CD4-positive, alpha-beta memory T cell (primary cell): ENCODE data around the gene AGAP6. TPM values are rescaled to one million over a fixed set of nuclear protein-coding genes. Genes with fewer than 3 reads are reported as not detected.
"Not testable (repeated sequence)": the region's sequence is repeated elsewhere in the genome, so short reads cannot be mapped to it uniquely, and the experiment has no call there.

ENCODE experiments used
- CTCF ChIA-PET: fragments of 350-600 bp; sonication (Branson Sonifier 250); formaldehyde crosslinking; loops from one replicate; lab custom pipeline; 2021; ENCODE audit warnings: inconsistent platforms; ENCODE audit not compliant: partially characterized antibody; lab: Charles Lee
- POLR2A ChIA-PET: fragments of 350-600 bp; sonication (Branson Sonifier 250); formaldehyde crosslinking; loops from one replicate; lab custom pipeline; 2021; ENCODE audit not compliant: partially characterized antibody; lab: Charles Lee
- DNase-seq, 5 donors: peaks; one replicate each; pipeline versions ENCODE4 v3.0.0 to v3.0.0-alpha.2; 2020 to 2022; ENCODE audit warnings: mixed read lengths in 1 of 5
- H3K27ac ChIP-seq: one replicate; pipeline ENCODE4 v1.7.0; 2013; ENCODE audit warnings: low read depth, low read length
- H3K27me3 ChIP-seq: 2 replicates; pipeline ENCODE4 v1.7.0; 2013; ENCODE audit warnings: mild to moderate bottlenecking, low read length, moderate library complexity; ENCODE audit not compliant: insufficient read depth
- H3K36me3 ChIP-seq: 2 replicates; pipeline ENCODE4 v1.7.0; 2013; ENCODE audit warnings: mild to moderate bottlenecking, low read length, moderate library complexity; ENCODE audit not compliant: insufficient read depth
- H3K4me1 ChIP-seq: 2 replicates; pipeline ENCODE4 v1.7.0; 2013; ENCODE audit warnings: mild to moderate bottlenecking, low read length, moderate library complexity; ENCODE audit not compliant: insufficient read depth
- H3K4me3 ChIP-seq, 2 donors: one replicate each; pipeline ENCODE4 v1.7.0; 2013; ENCODE audit warnings: low read length in 2 of 2, mild to moderate bottlenecking in 1 of 2
- H3K9me3 ChIP-seq, 2 donors: one replicate each; pipeline ENCODE4 v1.7.0; 2013; ENCODE audit warnings: low read length in 2 of 2, control low read depth in 1 of 2; ENCODE audit not compliant: control insufficient read depth in 1 of 2
- H3K27ac Mint-ChIP-seq, 7 donors: one replicate each; pipeline ENCODE4 v1.8.0; 2020 to 2021; ENCODE audit warnings: mixed read lengths in 7 of 7, mild to moderate bottlenecking in 6 of 7, inconsistent platforms in 3 of 7, moderate library complexity in 3 of 7
- H3K27me3 Mint-ChIP-seq, 2 donors: one replicate each; pipeline ENCODE4 v1.8.0; 2020 to 2021; ENCODE audit warnings: mixed read lengths in 2 of 2
- H3K36me3 Mint-ChIP-seq, 2 donors: one replicate each; pipeline ENCODE4 v1.8.0; 2020 to 2021; ENCODE audit warnings: mixed read lengths in 2 of 2, inconsistent platforms in 1 of 2, mild to moderate bottlenecking in 1 of 2
- H3K4me1 Mint-ChIP-seq, 4 donors: one replicate each; pipeline ENCODE4 v1.8.0; 2020 to 2021; ENCODE audit warnings: mixed read lengths in 4 of 4, mild to moderate bottlenecking in 1 of 4
- H3K4me3 Mint-ChIP-seq, 8 donors: one replicate each; pipeline ENCODE4 v1.8.0; 2020 to 2021; ENCODE audit warnings: mixed read lengths in 8 of 8, mild to moderate bottlenecking in 7 of 8, moderate library complexity in 6 of 8, inconsistent platforms in 3 of 8
- H3K9me3 Mint-ChIP-seq, 8 donors: one replicate each; pipeline ENCODE4 v1.8.0; 2020 to 2021; ENCODE audit warnings: mixed read lengths in 8 of 8, mild to moderate bottlenecking in 5 of 8, inconsistent platforms in 3 of 8, moderate library complexity in 1 of 8
- intact Hi-C: fragments of 100-400 bp; cut with micrococcal nuclease; formaldehyde crosslinking; loops from one replicate; pipeline ENCODE4 v1.15.1; 2023
- polyA plus RNA-seq, 2 donors: library from polyadenylated mRNA; unstranded; fragments of 300-500 nt; fragmentation: Illumina TruSeq; gene quantifications; one replicate each; pipeline ENCODE4 v1.2.3, GENCODE V29; 2021
- total RNA-seq, 2 experiments: library from RNA; stranded (reverse); gene quantifications; one replicate each; pipeline ENCODE4 v1.2.3, GENCODE V29; 2021

AGAP6 gene
- total and polyA plus RNA-seq, 4 experiments from 2014 or later: 0.49 to 22.4 (median 11.0) TPM

DNA sequence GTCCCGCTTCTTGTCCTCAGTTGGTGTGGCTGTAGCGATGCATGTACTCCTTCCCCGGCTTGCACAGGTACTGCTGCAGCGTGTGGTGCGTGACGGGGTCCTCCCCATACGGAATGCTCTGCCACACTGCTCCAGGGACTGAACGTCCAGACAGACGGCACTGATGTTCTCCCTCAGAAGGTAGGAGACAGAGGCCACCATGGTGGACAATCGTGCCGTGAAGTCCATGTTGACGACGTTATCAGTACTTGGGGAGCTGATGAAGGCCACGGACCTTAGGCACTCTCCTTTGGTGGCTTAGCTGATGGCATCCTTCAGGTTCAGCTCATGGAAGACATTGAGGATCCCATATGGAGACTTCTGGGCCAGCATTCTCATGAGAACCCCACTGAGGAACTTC, 37.4 kb downstream of the AGAP6 start:
- intact Hi-C loops: no loop called here
- H3K27ac ChIP-seq: no peak overlapping the region
- Mint-ChIP-seq H3K27ac (no peak overlapping the region), H3K36me3 (no peaks in the 10 kb centered on the region), H3K27me3 (peaks cover 21 to 26% of the 10 kb centered on the region in 2 donors), H3K4me3 (no peak overlapping the region), H3K9me3 (peaks cover 0 to 2% (median 0%) of the 10 kb centered on the region in 8 donors), H3K4me1 (no peaks in the 10 kb centered on the region)
- ChIA-PET POLR2A (no interaction called here), CTCF (no interaction called here)
- H3K27me3 ChIP-seq: no peaks in the 10 kb centered on the region
- no peaks in the 10 kb centered on the region for H3K4me1 ChIP-seq
- no peaks in the 10 kb centered on the region for H3K36me3 ChIP-seq
- H3K9me3 ChIP-seq: no peaks in the 10 kb centered on the region
- no peak for DNase-seq
- H3K4me3 ChIP-seq: no peak overlapping the region

DNA sequence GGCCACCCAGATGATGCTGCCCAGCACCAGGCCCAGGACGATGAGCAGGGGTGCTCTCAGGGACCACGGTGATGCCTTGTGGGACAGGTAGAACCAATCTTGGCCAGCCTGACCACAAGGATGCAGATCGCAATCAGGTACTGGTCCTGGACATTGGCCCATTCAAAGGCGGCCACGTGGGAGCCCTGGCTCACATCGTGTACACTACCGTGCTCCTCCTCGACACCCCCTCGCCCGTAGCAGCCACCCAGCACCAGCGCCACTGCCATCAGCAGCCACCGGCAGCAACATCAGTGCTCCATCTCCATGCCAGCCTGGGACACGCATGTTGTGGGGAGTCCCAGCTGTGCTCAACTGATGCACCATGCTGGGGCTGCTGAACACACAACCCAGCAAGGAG, 39.0 kb downstream of the AGAP6 start:
- H3K36me3 Mint-ChIP-seq: no peaks in the 10 kb centered on the region
- no peaks in the 10 kb centered on the region for H3K27me3 ChIP-seq
- no peaks in the 10 kb centered on the region for H3K4me1 Mint-ChIP-seq
- POLR2A ChIA-PET: no interaction called here
- CTCF ChIA-PET: no interaction called here
- no peaks in the 10 kb centered on the region for H3K9me3 ChIP-seq
- no peak overlapping the region for H3K4me3 Mint-ChIP-seq
- H3K27me3 Mint-ChIP-seq: peaks cover 22 to 26% of the 10 kb centered on the region in 2 donors
- no peak for DNase-seq
- no peak overlapping the region for H3K27ac ChIP-seq
- H3K9me3 Mint-ChIP-seq: peaks cover 0 to 2% (median 0%) of the 10 kb centered on the region in 8 donors
- no peaks in the 10 kb centered on the region for H3K36me3 ChIP-seq
- H3K27ac Mint-ChIP-seq: no peak overlapping the region
- intact Hi-C loops: no loop called here
- H3K4me1 ChIP-seq: no peaks in the 10 kb centered on the region
- H3K4me3 ChIP-seq: no peak overlapping the region

DNA sequence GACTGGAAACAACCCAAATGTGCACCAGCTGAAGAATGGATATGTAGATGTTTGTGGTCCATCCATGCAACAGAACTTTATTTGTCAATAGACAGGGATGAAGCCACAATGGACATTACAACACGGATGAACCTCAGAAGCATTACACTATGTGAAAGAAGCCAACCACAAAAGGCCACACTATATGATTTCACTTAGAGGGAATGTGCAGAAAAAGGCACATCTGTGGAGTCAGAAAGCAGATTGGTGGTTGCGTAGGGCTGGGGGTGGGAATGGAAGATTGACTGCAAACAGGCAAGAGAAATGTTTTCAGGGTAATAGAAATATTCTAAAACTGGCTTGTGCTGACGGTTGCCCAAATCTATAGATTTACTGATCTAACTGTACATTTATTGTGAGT, 45.3 kb downstream of the AGAP6 start:
- no peaks in the 10 kb centered on the region for H3K27me3 ChIP-seq
- H3K4me1 ChIP-seq: no peaks in the 10 kb centered on the region
- H3K9me3 Mint-ChIP-seq: peaks cover 0 to 1% (median 0%) of the 10 kb centered on the region in 8 donors
- H3K27me3 Mint-ChIP-seq: peaks cover 5% of the 10 kb centered on the region in 2 donors
- no peaks in the 10 kb centered on the region for H3K36me3 Mint-ChIP-seq
- H3K4me3 Mint-ChIP-seq: no peak overlapping the region
- no peak overlapping the region for H3K27ac ChIP-seq
- POLR2A ChIA-PET: no interaction called here
- intact Hi-C loops: no loop called here
- no peak overlapping the region for H3K4me3 ChIP-seq
- H3K4me1 Mint-ChIP-seq: no peaks in the 10 kb centered on the region
- CTCF ChIA-PET: no interaction called here
- no peaks in the 10 kb centered on the region for H3K36me3 ChIP-seq
- no peaks in the 10 kb centered on the region for H3K9me3 ChIP-seq
- DNase-seq: no peak
- H3K27ac Mint-ChIP-seq: no peak overlapping the region

DNA sequence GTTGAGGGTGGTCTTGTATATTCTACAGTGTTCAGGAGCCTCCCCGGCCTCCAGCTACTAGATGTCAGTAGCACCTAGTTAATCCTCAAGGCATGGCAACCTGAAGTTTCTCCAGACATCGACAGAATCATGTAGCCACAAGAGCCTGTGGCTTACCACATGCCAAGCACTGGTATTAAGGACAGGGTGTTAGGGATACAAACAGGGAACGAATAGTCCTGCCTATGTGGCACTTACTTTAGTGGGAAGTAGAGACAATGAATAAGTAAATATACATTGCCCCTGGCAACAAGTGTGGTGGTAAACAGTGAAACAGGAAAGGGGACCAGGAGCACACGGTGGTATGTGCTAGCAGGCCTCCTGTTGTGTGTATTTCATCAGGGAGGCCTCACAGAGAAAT, 47.1 kb downstream of the AGAP6 start:
- H3K27me3 ChIP-seq, H3K27ac ChIP-seq, POLR2A ChIA-PET, H3K36me3 ChIP-seq, H3K27me3 Mint-ChIP-seq, intact Hi-C loops, H3K9me3 ChIP-seq, H3K4me3 Mint-ChIP-seq, H3K4me1 Mint-ChIP-seq, H3K9me3 Mint-ChIP-seq, H3K4me1 ChIP-seq, CTCF ChIA-PET, H3K4me3 ChIP-seq, H3K27ac Mint-ChIP-seq, DNase-seq, H3K36me3 Mint-ChIP-seq: not testable (repeated sequence)

DNA sequence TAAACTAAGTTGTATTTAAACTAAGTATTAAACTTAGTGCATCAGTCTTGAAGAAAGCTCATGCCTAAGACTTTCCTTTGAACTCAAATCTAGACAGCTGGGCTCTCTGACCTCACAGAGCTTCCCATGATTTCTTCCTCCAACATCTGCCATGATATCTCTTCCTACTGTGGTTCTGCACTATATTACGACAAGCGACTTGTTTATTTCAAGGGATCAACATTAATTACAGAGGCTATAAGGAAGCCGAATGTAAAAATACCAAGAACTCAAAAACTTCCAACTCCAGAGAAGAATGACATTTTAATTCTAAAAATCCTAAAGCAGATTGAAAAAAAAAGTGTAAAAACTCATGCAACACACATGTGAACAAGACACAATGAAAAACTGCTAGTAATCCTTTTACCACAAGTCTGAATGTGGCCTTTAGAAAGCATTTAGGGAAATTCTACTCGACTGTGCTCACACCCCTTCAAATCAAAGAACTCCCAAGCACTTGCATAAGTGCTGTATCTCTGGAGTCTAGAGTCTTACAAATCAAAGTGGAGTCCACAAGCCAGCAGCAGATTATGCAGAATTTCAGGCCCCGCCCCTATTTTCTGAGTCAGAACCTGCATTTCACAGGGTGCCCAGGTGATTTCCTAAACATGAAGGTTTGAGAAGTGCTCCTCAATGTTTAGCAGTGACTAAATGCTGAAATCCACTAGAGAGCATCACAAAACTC, 56.9 kb downstream of the AGAP6 start:
- H3K27me3 Mint-ChIP-seq: no peaks in the 10 kb centered on the region
- Histone ChIP-seq H3K4me1 (no peaks in the 10 kb centered on the region), H3K4me3 (no peak overlapping the region), H3K36me3 (no peaks in the 10 kb centered on the region), H3K27me3 (no peaks in the 10 kb centered on the region), H3K9me3 (no peaks in the 10 kb centered on the region), H3K27ac (no peak overlapping the region)
- no peaks in the 10 kb centered on the region for H3K9me3 Mint-ChIP-seq
- no peaks in the 10 kb centered on the region for H3K36me3 Mint-ChIP-seq
- intact Hi-C loops: no loop called here
- CTCF ChIA-PET: no interaction called here
- H3K4me1 Mint-ChIP-seq: no peaks in the 10 kb centered on the region
- POLR2A ChIA-PET: no interaction called here
- H3K4me3 Mint-ChIP-seq: no peak overlapping the region
- no peak overlapping the region for H3K27ac Mint-ChIP-seq
- DNase-seq: no peak

DNA sequence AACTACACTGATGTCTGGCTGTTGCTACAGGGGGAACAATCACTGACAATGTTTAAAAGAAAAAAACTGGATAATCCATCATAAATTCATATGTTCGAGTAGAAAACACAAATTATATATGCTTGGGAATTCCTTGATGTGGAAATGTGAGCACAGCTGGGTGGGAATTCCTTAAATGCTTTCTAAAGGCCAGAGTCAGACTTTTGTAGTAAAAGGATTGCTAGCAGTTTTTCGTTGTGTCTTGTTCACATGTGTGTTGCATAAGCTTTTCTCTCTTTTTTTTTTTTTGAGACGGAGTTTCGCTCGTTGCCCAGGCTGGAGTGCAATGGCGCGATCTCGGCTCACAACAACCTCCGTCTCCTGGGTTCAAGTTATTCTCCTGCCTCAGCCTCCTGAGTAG, 58.3 kb downstream of the AGAP6 start:
- H3K9me3 ChIP-seq, POLR2A ChIA-PET, H3K36me3 ChIP-seq, H3K27ac Mint-ChIP-seq, H3K4me3 Mint-ChIP-seq, DNase-seq, H3K27me3 Mint-ChIP-seq, H3K4me1 ChIP-seq, H3K27ac ChIP-seq, H3K4me1 Mint-ChIP-seq, H3K9me3 Mint-ChIP-seq, H3K27me3 ChIP-seq, H3K36me3 Mint-ChIP-seq, H3K4me3 ChIP-seq, intact Hi-C loops: not testable (repeated sequence)
- CTCF ChIA-PET: interaction anchor here (0.6 kb wide), 1 partner anchor 1281 kb away, joined by 3 read pairs; no protein-coding TSS in a partner anchor

DNA sequence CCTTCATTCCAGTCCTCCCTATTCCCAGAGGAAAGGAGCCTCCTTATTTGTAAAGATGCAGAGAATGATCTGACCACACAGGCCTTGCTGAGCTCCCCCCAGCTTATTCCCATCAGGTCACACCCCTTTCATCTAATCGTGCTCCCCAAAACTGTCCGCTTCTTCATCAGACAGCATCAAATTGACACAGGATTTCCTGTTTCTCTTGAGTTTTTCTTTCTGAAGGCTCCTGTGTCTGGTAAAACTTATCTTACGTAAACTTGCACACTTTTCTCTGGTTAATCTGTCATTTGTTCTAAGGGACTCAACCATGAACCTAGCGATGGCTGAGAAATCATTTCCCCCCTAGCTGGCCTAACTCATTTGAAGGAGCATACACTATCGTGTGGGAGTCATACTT, 59.4 kb downstream of the AGAP6 start:
- POLR2A ChIA-PET, intact Hi-C loops, CTCF ChIA-PET, H3K4me3 ChIP-seq, H3K36me3 ChIP-seq, H3K27ac ChIP-seq, H3K4me1 Mint-ChIP-seq, H3K9me3 ChIP-seq, H3K9me3 Mint-ChIP-seq, H3K27me3 Mint-ChIP-seq, H3K4me3 Mint-ChIP-seq, H3K4me1 ChIP-seq, H3K27me3 ChIP-seq, H3K36me3 Mint-ChIP-seq, DNase-seq, H3K27ac Mint-ChIP-seq: not testable (repeated sequence)
